GM23338 (cell line): Measurements from ENCODE around the gene FSIP1. TPM values are rescaled to one million over a fixed set of nuclear protein-coding genes. Genes with fewer than 3 reads are reported as not detected.

Experiments used
- ATAC-seq: fragments of 200-7000 bp; cut with Tn5 transposase; 3 replicates; pipeline ENCODE4 v1.9.1; 2020
- DNase-seq: peaks from one replicate; pipeline ENCODE4 v3.0.0-alpha.2; 2015; ENCODE audit warnings: low spot score
- H2AFZ ChIP-seq: fragments of 200-600 bp; sonication (generic); 2 replicates; pipeline ENCODE4 v1.8.0; 2016; ENCODE audit warnings: antibody characterized with exemption, mild to moderate bottlenecking, moderate library complexity
- H3F3A ChIP-seq: fragments of 200-600 bp; sonication (generic); replicated peaks from 2 replicates; pipeline ENCODE4 v1.8.0; 2017; ENCODE audit warnings: antibody characterized with exemption, mixed run types, low read depth
- H3K27ac ChIP-seq: fragments of 200-600 bp; sonication (generic); 2 replicates; pipeline ENCODE4 v1.6.1; 2016; ENCODE audit warnings: low read depth
- H3K27me3 ChIP-seq: fragments of 200-600 bp; sonication (generic); 2 replicates; pipeline ENCODE4 v1.8.0; 2016; ENCODE audit warnings: mild to moderate bottlenecking, mixed run types, moderate library complexity; ENCODE audit not compliant: insufficient read depth
- H3K36me3 ChIP-seq: fragments of 200-600 bp; sonication (generic); 2 replicates; pipeline ENCODE4 v1.8.0; 2016; ENCODE audit warnings: mild to moderate bottlenecking; ENCODE audit not compliant: insufficient read depth
- H3K4me1 ChIP-seq: fragments of 200-600 bp; sonication (generic); 2 replicates; pipeline ENCODE4 v1.8.0; 2016; ENCODE audit warnings: mild to moderate bottlenecking, moderate library complexity; ENCODE audit not compliant: insufficient read depth
- H3K4me2 ChIP-seq: fragments of 200-600 bp; sonication (generic); 2 replicates; pipeline ENCODE4 v1.7.1; 2017; ENCODE audit warnings: mixed run types
- H3K4me3 ChIP-seq: fragments of 200-600 bp; sonication (generic); 2 replicates; pipeline ENCODE4 v1.6.1; 2016; ENCODE audit warnings: mixed run types
- H3K79me2 ChIP-seq: fragments of 200-600 bp; sonication (generic); replicated peaks from 2 replicates; pipeline ENCODE4 v1.8.0; 2017; ENCODE audit warnings: mild to moderate bottlenecking; ENCODE audit not compliant: insufficient read depth
- H3K9me2 ChIP-seq: fragments of 200-600 bp; sonication (generic); 2 replicates; pipeline ENCODE4 v1.8.0; 2017; ENCODE audit not compliant: insufficient read depth
- H4K20me1 ChIP-seq: fragments of 200-600 bp; sonication (generic); replicated peaks from 2 replicates; pipeline ENCODE4 v1.8.0; 2017; ENCODE audit warnings: mild to moderate bottlenecking; ENCODE audit not compliant: insufficient read depth
- H3K27ac Mint-ChIP-seq: 2 replicates; pipeline ENCODE4 v1.8.0; 2020; ENCODE audit warnings: inconsistent platforms, mild to moderate bottlenecking, moderate library complexity, mixed read lengths
- H3K27me3 Mint-ChIP-seq: 3 replicates; pipeline ENCODE4 v1.8.0; 2022; ENCODE audit warnings: low read depth, mild to moderate bottlenecking, moderate library complexity, mixed read lengths, inconsistent platforms; ENCODE audit not compliant: insufficient read depth, poor library complexity
- H3K36me3 Mint-ChIP-seq: 3 replicates; pipeline ENCODE4 v1.8.0; 2021; ENCODE audit warnings: low read depth, mild to moderate bottlenecking, inconsistent platforms, moderate library complexity, mixed read lengths
- H3K4me1 Mint-ChIP-seq: 3 replicates; pipeline ENCODE4 v1.8.0; 2020; ENCODE audit warnings: mild to moderate bottlenecking, inconsistent platforms, mixed read lengths
- H3K4me3 Mint-ChIP-seq: 3 replicates; pipeline ENCODE4 v1.8.0; 2021; ENCODE audit warnings: moderate library complexity, mild to moderate bottlenecking, inconsistent platforms, mixed read lengths
- H3K9me3 Mint-ChIP-seq: 3 replicates; pipeline ENCODE4 v1.8.0; 2020; ENCODE audit warnings: moderate library complexity, mild to moderate bottlenecking, inconsistent platforms, mixed read lengths
- CREB1 ChIP-seq: fragments of 250-450 bp; sonication (Bioruptor Pico); IDR thresholded peaks from 2 replicates; pipeline ENCODE4 v1.5.0; 2020; ENCODE audit warnings: low read depth, mild to moderate bottlenecking, moderate library complexity
- EZH2phosphoT487 ChIP-seq: fragments of 200-600 bp; sonication (generic); IDR thresholded peaks from one replicate; pipeline ENCODE4 v1.8.1; 2018; ENCODE audit warnings: antibody characterized with exemption; ENCODE audit not compliant: unreplicated experiment
- JUNB ChIP-seq: IDR thresholded peaks from one replicate; pipeline ENCODE4 v1.6.1; 2016; ENCODE audit warnings: antibody characterized with exemption; ENCODE audit not compliant: unreplicated experiment
- POLR2AphosphoS5 ChIP-seq: IDR thresholded peaks from 2 replicates; pipeline ENCODE4 v1.6.1; 2016; ENCODE audit warnings: antibody characterized with exemption, low read depth
- ZNF331 ChIP-seq: fragments of 250-450 bp; sonication (Bioruptor Pico); IDR thresholded peaks from 2 replicates; pipeline ENCODE4 v1.5.0; 2020; ENCODE audit warnings: low read depth, mild to moderate bottlenecking, moderate library complexity
- ZNF462 ChIP-seq: fragments of 250-450 bp; sonication (Bioruptor Pico); IDR thresholded peaks from 2 replicates; pipeline ENCODE4 v1.5.0; 2020; ENCODE audit warnings: mild to moderate bottlenecking, moderate library complexity
- polyA plus RNA-seq: library from polyadenylated mRNA; unstranded; fragments of >200 nt; fragmentation: Nextera tagmentation; extraction: Ambion mirVana; gene quantifications from 2 replicates; pipeline ENCODE4 v1.2.1, GENCODE V29; 2016
- total RNA-seq: library from RNA; depleted of rRNA; stranded (reverse); fragments of >200 nt; shearing (Covaris generic); gene quantifications from 2 replicates; pipeline ENCODE4 v1.2.3, GENCODE V29; 2014

FSIP1 gene
- total and polyA plus RNA-seq, 2 experiments from 2014 or later = 0.92 to 2.1 TPM

- TF ChIP-seq JUNB (no peak), CREB1 (CRISPR knock-in tag) (no peak), ZNF331 (CRISPR knock-in tag) (no peak), POLR2AphosphoS5 (no peak), ZNF462 (CRISPR knock-in tag) (no peak), EZH2phosphoT487 (no peak)
- DNase-seq (no peak), ATAC-seq (no peak)
- H2AFZ ChIP-seq = no peak overlapping the region
- peaks cover 10% of the 10 kb centered on the region for H3K27me3 Mint-ChIP-seq
- no peaks in the 10 kb centered on the region for H3K36me3 ChIP-seq
- no peak overlapping the region for H3K4me3 ChIP-seq
- no peak overlapping the region for H3K27ac Mint-ChIP-seq
- H3K4me2 ChIP-seq = no peak overlapping the region
- H3K36me3 Mint-ChIP-seq = peaks cover 4% of the 10 kb centered on the region; the same call in 1 of the 3 replicates
- H3K9me3 Mint-ChIP-seq = no peaks in the 10 kb centered on the region
- no peaks in the 10 kb centered on the region for H3K27me3 ChIP-seq
- H3K4me1 ChIP-seq = peaks cover 29% of the 10 kb centered on the region
- H3K9me2 ChIP-seq = peaks cover 6% of the 10 kb centered on the region; the same call in 1 of the 2 replicates
- H3K4me1 Mint-ChIP-seq = peaks cover 62% of the 10 kb centered on the region
- peaks cover 4% of the 10 kb centered on the region; the same call in 1 of the 2 replicates for H4K20me1 ChIP-seq
- no peak overlapping the region for H3K4me3 Mint-ChIP-seq
- 0 out of 2 replicates have a peak, but pooled peaks cover 3% of the 10 kb centered on the region for H3F3A ChIP-seq
- no peaks in the 10 kb centered on the region for H3K79me2 ChIP-seq
- no peak overlapping the region for H3K27ac ChIP-seq
These were observed 10.2 kb upstream of the FSIP1 start for GRCh38 chr15:39792844-39793335.
